Neutrophil (primary cell): ENCODE data around the gene FGF14.

Source experiments
- H3K27ac ChIP-seq: fragments of 200-600 bp; sonication (generic); 2 replicates; pipeline ENCODE4 v1.5.1; 2016; ENCODE audit warnings: mild to moderate bottlenecking, moderate library complexity
- H3K27me3 ChIP-seq: fragments of 200-600 bp; sonication (generic); 2 replicates; pipeline ENCODE4 v1.6.0; 2016; ENCODE audit warnings: mild to moderate bottlenecking
- H3K36me3 ChIP-seq: fragments of 200-600 bp; sonication (generic); 2 replicates; pipeline ENCODE4 v1.5.1; 2017
- H3K4me1 ChIP-seq, 2 experiments: fragments of 200-600 bp in 1 of 2; sonication (generic) in 1 of 2; 1 replicate in 1 of 2; 2 replicates in 1 of 2; pipeline versions ENCODE4 v1.5.1 to v1.6.1; 2013 to 2016; ENCODE audit warnings: low read depth in 1 of 2, low read length in 1 of 2, mild to moderate bottlenecking in 1 of 2, moderate library complexity in 1 of 2; ENCODE audit not compliant: control insufficient read depth in 1 of 2, insufficient read depth in 1 of 2
- H3K4me3 ChIP-seq, 2 experiments: fragments of 200-600 bp in 1 of 2; sonication (generic) in 1 of 2; 1 replicate in 1 of 2; 2 replicates in 1 of 2; pipeline ENCODE4 v1.5.1; 2013 to 2016; ENCODE audit warnings: low read depth in 1 of 2, low read length in 1 of 2, mild to moderate bottlenecking in 1 of 2, moderate library complexity in 1 of 2
- H3K9me3 ChIP-seq: fragments of 200-600 bp; sonication (generic); 2 replicates; pipeline ENCODE4 v1.5.1; 2016
- TF ChIP-seq, protein P1 (sequence below): fragments of 200-600 bp; sonication (generic); IDR thresholded peaks from 2 replicates; pipeline ENCODE4 v1.5.1; 2016; ENCODE audit warnings: antibody characterized with exemption

The FGF14 gene

DNA sequence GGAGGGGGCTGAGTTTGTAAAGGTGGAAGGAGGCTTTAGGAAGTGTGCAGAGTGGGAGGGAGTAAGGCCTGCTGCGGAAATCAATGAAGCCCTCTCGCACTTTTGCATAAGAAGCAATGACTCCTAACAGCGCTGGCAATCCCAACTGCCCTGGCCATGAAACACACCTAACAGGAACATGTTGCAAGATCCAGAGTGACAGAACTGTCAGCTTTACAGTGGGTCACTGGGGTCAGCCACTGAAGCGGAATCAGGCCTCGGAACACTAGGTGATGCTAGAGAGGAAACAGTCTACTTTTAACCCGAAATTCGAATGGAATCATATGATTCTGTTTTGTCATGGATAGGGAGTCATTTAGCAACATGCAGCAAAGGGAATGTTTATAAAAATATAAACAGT lies 54.4 kb downstream of the FGF14 start:
- H3K27ac ChIP-seq, result no peak overlapping the region
- no peaks in the 10 kb centered on the region for H3K27me3 ChIP-seq
- H3K4me1 ChIP-seq, result no peaks in the 10 kb centered on the region
- TF ChIP-seq, protein P1, sequence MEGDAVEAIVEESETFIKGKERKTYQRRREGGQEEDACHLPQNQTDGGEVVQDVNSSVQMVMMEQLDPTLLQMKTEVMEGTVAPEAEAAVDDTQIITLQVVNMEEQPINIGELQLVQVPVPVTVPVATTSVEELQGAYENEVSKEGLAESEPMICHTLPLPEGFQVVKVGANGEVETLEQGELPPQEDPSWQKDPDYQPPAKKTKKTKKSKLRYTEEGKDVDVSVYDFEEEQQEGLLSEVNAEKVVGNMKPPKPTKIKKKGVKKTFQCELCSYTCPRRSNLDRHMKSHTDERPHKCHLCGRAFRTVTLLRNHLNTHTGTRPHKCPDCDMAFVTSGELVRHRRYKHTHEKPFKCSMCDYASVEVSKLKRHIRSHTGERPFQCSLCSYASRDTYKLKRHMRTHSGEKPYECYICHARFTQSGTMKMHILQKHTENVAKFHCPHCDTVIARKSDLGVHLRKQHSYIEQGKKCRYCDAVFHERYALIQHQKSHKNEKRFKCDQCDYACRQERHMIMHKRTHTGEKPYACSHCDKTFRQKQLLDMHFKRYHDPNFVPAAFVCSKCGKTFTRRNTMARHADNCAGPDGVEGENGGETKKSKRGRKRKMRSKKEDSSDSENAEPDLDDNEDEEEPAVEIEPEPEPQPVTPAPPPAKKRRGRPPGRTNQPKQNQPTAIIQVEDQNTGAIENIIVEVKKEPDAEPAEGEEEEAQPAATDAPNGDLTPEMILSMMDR, result no peak
- no peaks in the 10 kb centered on the region for H3K9me3 ChIP-seq
- no peak overlapping the region for H3K4me3 ChIP-seq
- H3K36me3 ChIP-seq, result no peaks in the 10 kb centered on the region

DNA sequence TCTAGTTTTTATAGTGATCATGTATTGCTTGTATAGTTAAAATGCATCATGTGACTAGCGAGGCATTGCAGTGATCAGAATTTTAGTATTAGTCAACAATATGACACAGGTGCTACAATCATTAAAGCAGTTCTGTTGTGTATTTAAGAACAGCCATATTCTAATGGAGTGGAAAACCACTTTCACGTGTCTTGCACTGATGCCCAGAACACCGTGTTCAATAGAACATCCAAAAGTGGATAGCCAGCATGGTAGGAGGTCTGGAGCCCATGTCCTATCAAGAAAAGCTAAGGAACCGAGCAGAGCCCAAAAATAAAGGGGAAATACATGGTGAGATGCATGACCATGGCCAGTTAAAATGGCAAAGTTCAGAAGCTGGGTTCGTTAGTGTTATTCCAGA lies 55.1 kb downstream of the FGF14 start:
- H3K4me3 ChIP-seq, result no peak overlapping the region
- H3K36me3 ChIP-seq, result no peaks in the 10 kb centered on the region
- TF ChIP-seq, protein P1, result no peak
- H3K9me3 ChIP-seq, result no peaks in the 10 kb centered on the region
- no peaks in the 10 kb centered on the region for H3K27me3 ChIP-seq
- H3K4me1 ChIP-seq, result no peaks in the 10 kb centered on the region
- no peak overlapping the region for H3K27ac ChIP-seq

DNA sequence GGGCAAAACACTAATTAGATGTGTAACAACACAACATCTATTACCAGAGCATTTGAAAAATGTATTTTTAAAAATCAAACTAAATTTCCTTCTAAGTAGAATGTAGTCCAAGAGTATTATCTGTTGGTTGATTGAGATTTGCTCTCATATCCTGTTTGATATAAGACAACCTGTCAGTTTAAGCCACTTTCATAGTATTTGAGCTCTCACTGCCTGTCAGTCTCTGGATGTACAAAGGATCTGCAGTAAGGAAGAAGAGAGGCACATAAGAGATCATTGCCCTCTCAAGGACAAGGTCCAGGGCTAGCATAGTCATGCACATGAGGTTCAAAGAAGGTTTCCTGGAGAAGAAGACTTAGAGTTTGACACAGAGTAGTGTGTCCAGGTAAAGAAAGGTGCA lies 57.4 kb downstream of the FGF14 start:
- no peak overlapping the region for H3K27ac ChIP-seq
- H3K9me3 ChIP-seq, result no peaks in the 10 kb centered on the region
- no peaks in the 10 kb centered on the region for H3K36me3 ChIP-seq
- no peak overlapping the region for H3K4me3 ChIP-seq
- TF ChIP-seq, protein P1, result no peak
- H3K4me1 ChIP-seq, result no peaks in the 10 kb centered on the region
- no peaks in the 10 kb centered on the region for H3K27me3 ChIP-seq

DNA sequence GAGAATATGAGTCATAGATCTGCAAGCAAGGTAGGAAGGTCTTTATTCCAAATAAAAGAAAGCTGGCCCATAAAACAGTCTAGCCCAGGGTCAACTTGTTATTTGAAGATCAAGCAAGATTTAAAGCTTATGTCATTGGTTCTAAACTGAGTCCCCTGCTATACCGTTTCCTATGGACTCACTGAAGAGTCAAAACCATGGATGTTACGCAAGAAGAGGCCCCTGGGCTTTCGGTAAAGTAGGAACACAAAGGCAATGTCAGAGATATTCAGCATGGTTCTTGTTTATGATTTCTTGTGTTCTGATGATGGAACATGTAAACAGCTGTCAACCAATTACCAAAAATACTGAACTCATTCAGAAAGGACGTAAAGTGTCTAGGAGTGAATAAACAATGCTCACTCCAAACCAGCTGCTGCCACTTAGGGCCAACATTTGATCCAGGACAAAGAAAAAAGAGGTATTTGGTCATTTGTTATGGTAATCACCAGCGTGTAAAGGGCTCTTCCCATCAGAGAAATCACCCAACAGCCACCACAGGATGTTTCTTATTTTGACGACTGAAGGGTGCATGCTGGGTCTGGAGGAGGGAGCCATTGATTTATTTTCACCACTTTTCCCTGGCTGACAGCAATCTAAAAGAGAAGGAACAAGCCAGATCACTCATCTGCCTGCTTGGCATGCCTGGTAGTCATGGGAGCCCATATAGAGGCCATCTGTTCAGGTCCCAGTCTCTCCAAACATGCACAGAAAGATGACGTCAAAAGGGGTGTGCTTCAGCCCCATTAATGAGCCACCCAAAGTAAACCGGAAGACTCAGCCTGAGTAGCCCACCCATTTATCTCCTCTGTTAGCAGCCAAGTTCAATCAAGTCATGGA lies 68.3 kb downstream of the FGF14 start:
- TF ChIP-seq, protein P1, result no peak
- no peak overlapping the region for H3K4me3 ChIP-seq
- no peaks in the 10 kb centered on the region for H3K9me3 ChIP-seq
- H3K27me3 ChIP-seq, result no peaks in the 10 kb centered on the region
- no peaks in the 10 kb centered on the region for H3K4me1 ChIP-seq
- H3K36me3 ChIP-seq, result no peaks in the 10 kb centered on the region
- H3K27ac ChIP-seq, result no peak overlapping the region

DNA sequence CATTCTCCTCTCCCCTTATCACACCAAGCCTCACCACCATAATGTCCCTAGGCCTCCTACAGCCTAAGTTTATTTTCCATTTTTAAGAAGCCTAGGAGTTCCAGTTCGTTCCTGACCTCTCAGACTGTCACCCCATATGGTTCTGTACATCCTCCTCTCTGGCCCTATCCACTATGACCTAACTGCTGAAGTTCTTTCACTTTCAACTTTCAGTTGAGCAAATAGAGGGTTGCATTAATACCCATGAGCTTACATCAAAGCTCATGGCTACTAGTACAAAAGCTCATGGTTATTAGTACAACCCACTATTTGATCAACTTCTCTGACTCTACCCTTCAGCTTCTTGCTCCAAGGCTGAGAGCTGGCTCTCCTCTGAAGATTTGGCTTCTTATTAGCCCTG lies 72.9 kb downstream of the FGF14 start:
- no peaks in the 10 kb centered on the region for H3K4me1 ChIP-seq
- no peaks in the 10 kb centered on the region for H3K9me3 ChIP-seq
- no peaks in the 10 kb centered on the region for H3K36me3 ChIP-seq
- no peak overlapping the region for H3K4me3 ChIP-seq
- H3K27ac ChIP-seq, result no peak overlapping the region
- H3K27me3 ChIP-seq, result no peaks in the 10 kb centered on the region
- TF ChIP-seq, protein P1, result no peak
